ENCODE results near the gene CLDN9.

The CLDN9 gene

GRCh38 chr16:3012828-3013420 is at the start of gene CLDN9:
Gene CLDN9, plus strand, starts transcription at chr16:3012923. Its CDS starts 440 bp downstream, at chr16:3013363.
- no peak for DNase-seq

- no peak for DNase-seq
Observed at GRCh38 chr16:2963074-2963722, 49.5 kb upstream of the CLDN9 start.

- no peak for DNase-seq
Observed at GRCh38 chr16:2963723-2964474, 48.8 kb upstream of the CLDN9 start, which contains the start of gene KREMEN2. Gene KREMEN2, plus strand, starts transcription at chr16:2964275. Its CDS starts 246 bp downstream, at chr16:2964521.

DNA sequence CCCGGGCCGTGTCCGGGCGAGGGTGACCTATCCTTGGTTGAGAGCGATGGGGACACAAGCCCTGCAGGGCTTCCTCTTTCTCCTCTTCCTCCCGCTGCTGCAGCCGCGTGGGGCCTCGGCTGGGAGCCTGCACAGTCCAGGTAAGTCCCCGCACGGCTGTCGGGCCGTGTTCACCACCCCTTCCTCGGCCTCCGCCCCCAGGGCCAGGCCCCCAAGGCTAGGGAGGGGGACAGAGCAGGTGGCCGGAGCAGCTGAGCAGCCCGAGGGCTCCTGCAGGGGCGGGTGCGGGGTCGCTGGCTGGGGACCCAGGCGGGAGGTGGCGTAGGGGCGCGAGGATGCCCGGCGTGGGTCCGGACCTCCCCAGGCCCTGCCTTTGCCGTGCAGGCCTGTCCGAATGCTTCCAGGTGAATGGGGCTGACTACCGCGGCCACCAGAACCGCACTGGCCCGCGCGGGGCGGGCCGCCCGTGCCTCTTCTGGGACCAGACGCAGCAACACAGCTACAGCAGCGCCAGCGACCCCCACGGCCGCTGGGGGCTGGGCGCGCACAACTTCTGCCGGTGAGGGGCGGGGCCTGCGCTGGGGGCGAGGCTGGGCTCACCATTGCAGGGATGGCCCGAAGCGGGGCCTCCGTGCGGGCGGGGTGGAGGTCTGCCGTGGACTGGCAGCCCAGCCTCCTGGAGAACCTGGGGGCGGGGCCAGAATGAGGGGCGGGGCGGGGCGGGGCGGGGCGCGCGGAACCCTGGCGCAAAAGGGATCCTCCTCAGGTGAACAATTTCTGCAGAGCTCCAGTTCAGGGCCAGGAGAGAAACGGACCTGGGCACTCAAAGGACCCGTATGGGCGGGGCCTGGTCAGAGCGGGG is 48.0 kb upstream of the CLDN9 start:
- no peak for DNase-seq

GRCh38 chr16:2966043-2966807 is 46.5 kb upstream of the CLDN9 start:
- DNase-seq: no peak

GRCh38 chr16:2966808-2967191 is 45.9 kb upstream of the CLDN9 start:
- no peak for DNase-seq

- DNase-seq: no peak
Observed at GRCh38 chr16:2967211-2967631, 45.5 kb upstream of the CLDN9 start.

DNA sequence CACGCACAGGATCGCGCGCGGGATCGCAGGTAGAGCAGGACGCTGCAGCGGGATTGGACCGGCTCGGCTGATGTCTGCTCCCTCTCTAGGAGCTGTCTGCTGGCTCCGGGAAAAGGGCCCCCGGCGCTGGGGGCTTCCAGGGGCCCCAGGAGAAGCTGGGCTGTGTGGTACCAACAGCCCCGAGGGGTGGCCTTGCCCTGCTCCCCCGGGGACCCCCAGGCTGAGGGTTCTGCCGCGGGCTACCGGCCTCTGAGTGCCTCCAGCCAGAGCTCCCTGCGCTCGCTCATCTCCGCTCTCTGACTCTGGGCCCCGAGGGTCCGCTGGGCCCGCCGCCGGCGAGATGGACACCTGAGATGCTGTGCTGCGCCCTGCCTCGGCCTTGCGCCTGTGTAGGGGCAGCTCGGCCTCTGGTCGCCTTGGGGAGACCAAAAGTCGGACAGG is 45.0 kb upstream of the CLDN9 start:
- no peak for DNase-seq

GRCh38 chr16:2968368-2968737 is 44.4 kb upstream of the CLDN9 start:
- DNase-seq: no peak

GRCh38 chr16:2968738-2969544 is 43.8 kb upstream of the CLDN9 start, which contains the start of gene PAQR4:
Gene PAQR4, plus strand, starts transcription at chr16:2969348. Its CDS starts 327 bp downstream, at chr16:2969675.
- DNase-seq: peak; percentile 81 to 88

- DNase-seq: peak; percentile 27 to 67
Observed at GRCh38 chr16:2969545-2970521, 42.9 kb upstream of the CLDN9 start.

GRCh38 chr16:2970563-2970962 is 42.2 kb upstream of the CLDN9 start:
- no peak for DNase-seq

- DNase-seq: no peak
Observed at GRCh38 chr16:2971134-2971984, 41.4 kb upstream of the CLDN9 start.

DNA sequence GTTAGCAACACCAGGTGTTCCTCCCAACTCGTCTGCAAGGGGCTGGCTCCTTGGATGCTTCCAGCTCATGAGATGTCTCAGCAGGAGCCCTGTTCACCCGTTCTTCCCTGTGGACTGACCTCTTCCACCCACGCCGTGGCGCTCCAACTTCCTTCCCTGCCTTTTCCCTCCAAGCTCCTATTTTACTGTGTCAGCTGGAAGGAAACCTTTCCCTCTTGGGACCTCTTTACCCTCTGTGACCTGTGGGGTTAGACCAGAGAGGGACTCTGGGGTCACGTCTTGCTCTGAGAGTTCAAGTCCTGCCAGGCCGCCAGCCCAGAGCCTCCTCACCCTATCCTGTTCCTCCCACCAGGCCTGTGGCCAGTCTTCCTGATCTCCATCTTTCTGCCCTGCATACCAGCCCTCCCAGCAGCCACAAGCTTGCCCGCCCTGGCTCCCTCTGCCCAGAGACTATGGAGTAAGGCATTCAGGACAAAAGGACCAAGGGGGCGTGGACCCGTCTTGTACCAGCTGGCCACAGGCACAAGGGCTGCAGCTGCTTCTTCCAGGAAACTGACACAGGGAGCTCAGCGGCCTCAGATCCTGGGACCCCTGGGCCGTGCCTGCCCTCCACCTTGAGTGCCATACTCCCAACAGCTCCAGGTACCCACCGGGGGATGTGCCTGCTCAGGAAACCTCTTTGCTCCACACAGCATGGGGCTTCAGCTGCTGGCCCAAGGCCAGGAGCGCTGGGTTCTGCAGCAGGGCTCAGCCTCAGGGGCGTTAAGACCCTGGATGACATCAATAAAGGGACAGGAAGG is 40.5 kb upstream of the CLDN9 start:
- DNase-seq: peak in 1 of 2 donors; percentile 20

DNA sequence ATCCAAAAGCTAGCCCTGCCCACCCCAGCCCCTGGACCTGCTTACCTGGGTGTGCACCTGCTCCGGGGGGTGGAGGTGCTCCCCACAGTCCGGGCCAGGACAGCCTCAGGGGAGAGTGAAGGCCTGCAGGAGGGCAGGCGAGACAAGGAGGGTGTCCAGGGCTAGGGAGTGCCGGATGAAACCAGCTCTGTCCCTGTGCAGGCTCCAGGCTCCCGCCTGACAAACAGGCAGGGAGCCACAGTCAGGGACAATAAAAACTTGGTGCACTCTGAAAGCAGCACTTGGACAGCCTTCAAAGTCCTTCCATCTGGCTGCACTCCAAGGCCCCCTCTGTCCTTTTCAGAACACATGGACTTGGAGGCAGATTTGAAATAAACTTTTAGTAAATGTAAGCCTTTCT is 39.6 kb upstream of the CLDN9 start:
- peak; percentile 18 to 20 for DNase-seq

GRCh38 chr16:2973605-2974318 is 39.0 kb upstream of the CLDN9 start:
- peak in 1 of 2 donors; percentile 18 for DNase-seq
